T-helper 1 cell (primary cell): ENCODE measurements around the gene IL1RAPL2.

ENCODE experiments used
- DNase-seq, 5 donors: peaks; one replicate each; pipeline ENCODE4 v3.0.0-alpha.2; 2012 to 2020

The IL1RAPL2 gene

GRCh38 chrX:105277132-105277531 is 711.1 kb downstream of the IL1RAPL2 start:
- no peak for DNase-seq

GRCh38 chrX:105282077-105282476 is 716.1 kb downstream of the IL1RAPL2 start:
- no peak for DNase-seq

- DNase-seq = no peak
These were observed 731.0 kb downstream of the IL1RAPL2 start for GRCh38 chrX:105297041-105297440.

- DNase-seq = no peak
These were observed 733.3 kb downstream of the IL1RAPL2 start for GRCh38 chrX:105299286-105299685.

GRCh38 chrX:105302246-105302645 is 736.2 kb downstream of the IL1RAPL2 start:
- no peak for DNase-seq

- no peak for DNase-seq
These were observed 741.8 kb downstream of the IL1RAPL2 start for GRCh38 chrX:105307762-105308161.

GRCh38 chrX:105313596-105313995 is 747.6 kb downstream of the IL1RAPL2 start:
- no peak for DNase-seq

- no peak for DNase-seq
These were observed 748.5 kb downstream of the IL1RAPL2 start for GRCh38 chrX:105314458-105314857.

GRCh38 chrX:105315248-105315647 is 749.2 kb downstream of the IL1RAPL2 start:
- no peak for DNase-seq

GRCh38 chrX:105317117-105317516 is 751.1 kb downstream of the IL1RAPL2 start:
- no peak for DNase-seq

GRCh38 chrX:105323928-105324327 is 757.9 kb downstream of the IL1RAPL2 start:
- no peak for DNase-seq

- DNase-seq = no peak
These were observed 762.8 kb downstream of the IL1RAPL2 start for GRCh38 chrX:105328773-105329172.

- no peak for DNase-seq
These were observed 765.2 kb downstream of the IL1RAPL2 start for GRCh38 chrX:105331244-105331643.

GRCh38 chrX:105347373-105347772 is 781.4 kb downstream of the IL1RAPL2 start:
- no peak for DNase-seq

- no peak for DNase-seq
These were observed 783.5 kb downstream of the IL1RAPL2 start for GRCh38 chrX:105349476-105349875.

GRCh38 chrX:105375816-105376215 is 809.8 kb downstream of the IL1RAPL2 start:
- DNase-seq = no peak

- no peak for DNase-seq
These were observed 858.7 kb downstream of the IL1RAPL2 start for GRCh38 chrX:105424729-105425128.

GRCh38 chrX:105451401-105451800 is 885.4 kb downstream of the IL1RAPL2 start:
- DNase-seq = no peak

GRCh38 chrX:105458846-105459245 is 892.8 kb downstream of the IL1RAPL2 start:
- no peak for DNase-seq

GRCh38 chrX:105460376-105460775 is 894.4 kb downstream of the IL1RAPL2 start:
- no peak for DNase-seq

- DNase-seq = no peak
These were observed 895.0 kb downstream of the IL1RAPL2 start for GRCh38 chrX:105461016-105461415.

- no peak for DNase-seq
These were observed 896.2 kb downstream of the IL1RAPL2 start for GRCh38 chrX:105462186-105462585.

GRCh38 chrX:105463473-105463872 is 897.5 kb downstream of the IL1RAPL2 start:
- DNase-seq = no peak

- DNase-seq = no peak
These were observed 898.6 kb downstream of the IL1RAPL2 start for GRCh38 chrX:105464618-105465017.

- DNase-seq = no peak
These were observed 902.7 kb downstream of the IL1RAPL2 start for GRCh38 chrX:105468741-105469140.

GRCh38 chrX:105471597-105471996 is 905.6 kb downstream of the IL1RAPL2 start:
- DNase-seq = no peak
